ENCODE measurements around the gene KCNK3.
"Not testable (repeated sequence)": the region's sequence is repeated elsewhere in the genome, so short reads cannot be mapped to it uniquely, and the experiment has no call there.

KCNK3 gene

GRCh38 chr2:26742048-26742770 lies 49.7 kb downstream of the KCNK3 start:
- no peaks in the 10 kb centered on the region for H3K9me3 ChIP-seq
- DNase-seq = no peak
- H3K4me1 ChIP-seq = peaks cover 9% of the 10 kb centered on the region
- TF ChIP-seq, protein P1, sequence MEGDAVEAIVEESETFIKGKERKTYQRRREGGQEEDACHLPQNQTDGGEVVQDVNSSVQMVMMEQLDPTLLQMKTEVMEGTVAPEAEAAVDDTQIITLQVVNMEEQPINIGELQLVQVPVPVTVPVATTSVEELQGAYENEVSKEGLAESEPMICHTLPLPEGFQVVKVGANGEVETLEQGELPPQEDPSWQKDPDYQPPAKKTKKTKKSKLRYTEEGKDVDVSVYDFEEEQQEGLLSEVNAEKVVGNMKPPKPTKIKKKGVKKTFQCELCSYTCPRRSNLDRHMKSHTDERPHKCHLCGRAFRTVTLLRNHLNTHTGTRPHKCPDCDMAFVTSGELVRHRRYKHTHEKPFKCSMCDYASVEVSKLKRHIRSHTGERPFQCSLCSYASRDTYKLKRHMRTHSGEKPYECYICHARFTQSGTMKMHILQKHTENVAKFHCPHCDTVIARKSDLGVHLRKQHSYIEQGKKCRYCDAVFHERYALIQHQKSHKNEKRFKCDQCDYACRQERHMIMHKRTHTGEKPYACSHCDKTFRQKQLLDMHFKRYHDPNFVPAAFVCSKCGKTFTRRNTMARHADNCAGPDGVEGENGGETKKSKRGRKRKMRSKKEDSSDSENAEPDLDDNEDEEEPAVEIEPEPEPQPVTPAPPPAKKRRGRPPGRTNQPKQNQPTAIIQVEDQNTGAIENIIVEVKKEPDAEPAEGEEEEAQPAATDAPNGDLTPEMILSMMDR (IDR thresholded peaks at IDR 0.05; ENCODE audit: low read depth, low read length) = no peak
- no peaks in the 10 kb centered on the region for H3K36me3 ChIP-seq
- no peak overlapping the region for H3K4me3 ChIP-seq (ENCODE audit: low read depth, low read length)
- no peaks in the 10 kb centered on the region for H3K27me3 ChIP-seq

- H3K9me3 ChIP-seq = no peaks in the 10 kb centered on the region
- H3K4me1 ChIP-seq = peaks cover 9% of the 10 kb centered on the region
- TF ChIP-seq, protein P1 (IDR thresholded peaks at IDR 0.05; ENCODE audit: low read depth, low read length) = no peak
- no peaks in the 10 kb centered on the region for H3K36me3 ChIP-seq
- no peak overlapping the region for H3K4me3 ChIP-seq (ENCODE audit: low read depth, low read length)
- H3K27me3 ChIP-seq = no peaks in the 10 kb centered on the region
- DNase-seq = no peak
Observed at GRCh38 chr2:26743852-26744251, 51.3 kb downstream of the KCNK3 start.

- H3K27me3 ChIP-seq = no peaks in the 10 kb centered on the region
- no peak for DNase-seq
- H3K36me3 ChIP-seq = no peaks in the 10 kb centered on the region
- H3K4me3 ChIP-seq (ENCODE audit: low read depth, low read length) = no peak overlapping the region
- H3K9me3 ChIP-seq = no peaks in the 10 kb centered on the region
- peaks cover 12% of the 10 kb centered on the region for H3K4me1 ChIP-seq
- TF ChIP-seq, protein P1 (IDR thresholded peaks at IDR 0.05; ENCODE audit: low read depth, low read length) = no peak
Observed at GRCh38 chr2:26744953-26745352, 52.4 kb downstream of the KCNK3 start.

DNA sequence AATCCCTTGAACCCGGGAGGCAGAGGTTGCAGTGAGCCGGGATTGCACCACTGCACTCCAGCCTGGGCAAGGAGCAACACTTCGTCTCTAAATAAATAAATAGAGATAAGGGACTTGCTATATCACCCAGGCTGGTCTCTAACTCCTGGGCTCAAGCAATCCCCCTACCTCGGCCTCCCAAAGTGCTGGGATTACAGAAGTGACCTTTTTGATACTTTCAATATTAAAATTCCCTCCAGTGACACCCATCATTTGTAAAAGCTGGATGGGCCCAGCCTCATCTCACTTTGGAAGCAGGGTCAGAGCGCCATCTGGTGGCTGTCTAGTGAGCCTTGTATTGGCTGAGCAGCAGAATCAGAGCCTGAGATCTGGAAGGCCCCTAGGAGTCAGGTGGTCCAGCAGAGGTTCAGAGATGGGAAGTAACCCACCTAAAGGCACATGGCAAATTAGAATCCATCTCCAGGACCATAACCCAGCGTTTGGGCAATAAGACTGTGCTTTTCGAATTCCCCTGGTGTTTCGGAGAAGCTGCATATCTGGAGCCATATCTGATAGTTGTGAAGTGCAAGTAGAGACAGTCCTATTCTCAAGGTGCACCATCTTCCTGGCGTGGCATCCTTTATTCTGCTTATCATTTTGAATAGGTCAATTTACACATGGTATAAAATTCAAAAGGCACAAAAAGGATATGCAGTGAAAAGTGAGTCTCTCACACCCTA lies 53.2 kb downstream of the KCNK3 start:
- Histone ChIP-seq H3K9me3 (no peaks in the 10 kb centered on the region), H3K4me3 (ENCODE audit: low read depth, low read length) (no peak overlapping the region), H3K4me1 (peaks cover 13% of the 10 kb centered on the region), H3K36me3 (no peaks in the 10 kb centered on the region), H3K27me3 (no peaks in the 10 kb centered on the region)
- TF ChIP-seq, protein P1 (IDR thresholded peaks at IDR 0.05; ENCODE audit: low read depth, low read length) = peak; percentile 98
- DNase-seq = peak; percentile 89

GRCh38 chr2:26746934-26747333 lies 54.4 kb downstream of the KCNK3 start:
- no peaks in the 10 kb centered on the region for H3K27me3 ChIP-seq
- H3K9me3 ChIP-seq = no peaks in the 10 kb centered on the region; the same call in 1 of the 2 replicates
- no peak overlapping the region for H3K4me3 ChIP-seq (ENCODE audit: low read depth, low read length)
- no peak for DNase-seq
- H3K36me3 ChIP-seq = no peaks in the 10 kb centered on the region
- peaks cover 17% of the 10 kb centered on the region for H3K4me1 ChIP-seq
- TF ChIP-seq, protein P1 (IDR thresholded peaks at IDR 0.05; ENCODE audit: low read depth, low read length) = no peak

- H3K4me1 ChIP-seq = peaks cover 38% of the 10 kb centered on the region
- not testable (repeated sequence) for H3K36me3 ChIP-seq; H3K27me3 ChIP-seq; H3K9me3 ChIP-seq; H3K4me3 ChIP-seq (ENCODE audit: low read depth, low read length)
- peak; percentile 44 for DNase-seq
Observed at GRCh38 chr2:26749787-26750420, 57.4 kb downstream of the KCNK3 start.

DNA sequence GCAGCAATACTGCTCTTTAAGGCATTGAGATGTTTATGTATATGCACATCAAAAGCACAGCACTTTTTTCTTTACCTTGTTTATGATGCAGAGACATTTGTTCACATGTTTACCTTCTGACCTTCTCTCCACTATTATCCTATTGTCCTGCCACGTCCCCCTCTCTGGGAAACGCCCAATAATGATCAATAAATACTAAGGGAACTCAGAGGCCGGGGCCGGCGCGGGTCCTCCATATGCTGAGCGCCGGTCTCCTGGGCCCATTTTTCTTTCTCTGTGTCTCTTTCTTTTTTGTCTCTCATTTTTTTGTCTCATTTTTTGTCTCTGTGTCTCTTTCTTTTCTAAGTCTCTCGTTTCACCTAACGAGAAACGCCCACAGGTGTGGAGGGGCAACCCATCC lies 57.9 kb downstream of the KCNK3 start:
- not testable (repeated sequence) for H3K4me3 ChIP-seq (ENCODE audit: low read depth, low read length); H3K36me3 ChIP-seq; H3K9me3 ChIP-seq; DNase-seq; H3K27me3 ChIP-seq
- peaks cover 44% of the 10 kb centered on the region for H3K4me1 ChIP-seq
